ENCODE measurements around the gene CERS2. TPM values are rescaled to one million over a fixed set of nuclear protein-coding genes. Genes with fewer than 3 reads are reported as not detected.

CERS2 gene
- total and polyA plus RNA-seq, 2 of the 13 experiments (the other 11 are each of a cell fraction or from before 2014, with no cell fraction given): 269 to 298 TPM

GRCh38 chr1:150974580-150975478 is at the start of gene CERS2 (continued):
- TF ChIP-seq, protein P1, sequence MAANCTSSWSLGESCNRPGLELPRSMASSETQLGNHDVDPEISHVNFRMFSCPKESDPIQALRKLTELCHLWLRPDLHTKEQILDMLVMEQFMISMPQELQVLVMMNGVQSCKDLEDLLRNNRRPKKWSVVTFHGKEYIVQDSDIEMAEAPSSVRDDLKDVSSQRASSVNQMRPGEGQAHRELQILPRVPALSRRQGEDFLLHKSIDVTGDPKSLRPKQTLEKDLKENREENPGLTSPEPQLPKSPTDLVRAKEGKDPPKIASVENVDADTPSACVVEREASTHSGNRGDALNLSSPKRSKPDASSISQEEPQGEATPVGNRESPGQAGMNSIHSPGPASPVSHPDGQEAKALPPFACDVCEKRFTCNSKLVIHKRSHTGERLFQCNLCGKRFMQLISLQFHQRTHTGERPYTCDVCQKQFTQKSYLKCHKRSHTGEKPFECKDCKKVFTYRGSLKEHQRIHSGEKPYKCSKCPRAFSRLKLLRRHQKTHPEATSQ (CRISPR knock-in tag; IDR thresholded peaks at IDR 0.05; ENCODE audit: borderline replicate concordance): no peak
- TF ChIP-seq, protein P2, sequence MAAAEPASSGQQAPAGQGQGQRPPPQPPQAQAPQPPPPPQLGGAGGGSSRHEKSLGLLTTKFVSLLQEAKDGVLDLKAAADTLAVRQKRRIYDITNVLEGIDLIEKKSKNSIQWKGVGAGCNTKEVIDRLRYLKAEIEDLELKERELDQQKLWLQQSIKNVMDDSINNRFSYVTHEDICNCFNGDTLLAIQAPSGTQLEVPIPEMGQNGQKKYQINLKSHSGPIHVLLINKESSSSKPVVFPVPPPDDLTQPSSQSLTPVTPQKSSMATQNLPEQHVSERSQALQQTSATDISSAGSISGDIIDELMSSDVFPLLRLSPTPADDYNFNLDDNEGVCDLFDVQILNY (CRISPR knock-in tag; conservative IDR thresholded peaks at IDR 0.05): no peak
- TF ChIP-seq DDIT3 (CRISPR knock-in tag; IDR thresholded peaks at IDR 0.05): no peak
- TF ChIP-seq TFE3 (CRISPR knock-in tag; IDR thresholded peaks at IDR 0.05): 0 out of 2 replicates have a peak, but pooled peaks have one; percentile 14
- TF ChIP-seq, protein P3, sequence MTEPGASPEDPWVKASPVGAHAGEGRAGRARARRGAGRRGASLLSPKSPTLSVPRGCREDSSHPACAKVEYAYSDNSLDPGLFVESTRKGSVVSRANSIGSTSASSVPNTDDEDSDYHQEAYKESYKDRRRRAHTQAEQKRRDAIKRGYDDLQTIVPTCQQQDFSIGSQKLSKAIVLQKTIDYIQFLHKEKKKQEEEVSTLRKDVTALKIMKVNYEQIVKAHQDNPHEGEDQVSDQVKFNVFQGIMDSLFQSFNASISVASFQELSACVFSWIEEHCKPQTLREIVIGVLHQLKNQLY (CRISPR knock-in tag; IDR thresholded peaks at IDR 0.05): no peak
- no peak for TF ChIP-seq ZNF549 (CRISPR knock-in tag; IDR thresholded peaks at IDR 0.05)
- TF ChIP-seq MIER3 (CRISPR knock-in tag; IDR thresholded peaks at IDR 0.05; ENCODE audit: borderline replicate concordance): no peak
- no peak for TF ChIP-seq ZIK1 (CRISPR knock-in tag; IDR thresholded peaks at IDR 0.05; ENCODE audit: borderline replicate concordance, low read depth)
- TF ChIP-seq RXRB (CRISPR knock-in tag; IDR thresholded peaks at IDR 0.05; ENCODE audit: borderline replicate concordance): 0 out of 2 replicates have a peak, but pooled peaks have one; percentile 23
- peak in 1 of 2 experiments; percentile 65; a peak in 3 of 4 replicates for TF ChIP-seq POLR2A (IDR thresholded peaks at IDR 0.05; ENCODE audit: insufficient read depth in 1 of 2, low read depth in 2 of 2, low read length in 2 of 2)
- no peak for TF ChIP-seq GLI4 (CRISPR knock-in tag; IDR thresholded peaks at IDR 0.05; ENCODE audit: borderline replicate concordance)
- no peak for TF ChIP-seq ZNF747 (CRISPR knock-in tag; IDR thresholded peaks at IDR 0.05; ENCODE audit: borderline replicate concordance)
- no peak for TF ChIP-seq ZKSCAN5 (CRISPR knock-in tag; IDR thresholded peaks at IDR 0.05)
- TF ChIP-seq, protein P4, sequence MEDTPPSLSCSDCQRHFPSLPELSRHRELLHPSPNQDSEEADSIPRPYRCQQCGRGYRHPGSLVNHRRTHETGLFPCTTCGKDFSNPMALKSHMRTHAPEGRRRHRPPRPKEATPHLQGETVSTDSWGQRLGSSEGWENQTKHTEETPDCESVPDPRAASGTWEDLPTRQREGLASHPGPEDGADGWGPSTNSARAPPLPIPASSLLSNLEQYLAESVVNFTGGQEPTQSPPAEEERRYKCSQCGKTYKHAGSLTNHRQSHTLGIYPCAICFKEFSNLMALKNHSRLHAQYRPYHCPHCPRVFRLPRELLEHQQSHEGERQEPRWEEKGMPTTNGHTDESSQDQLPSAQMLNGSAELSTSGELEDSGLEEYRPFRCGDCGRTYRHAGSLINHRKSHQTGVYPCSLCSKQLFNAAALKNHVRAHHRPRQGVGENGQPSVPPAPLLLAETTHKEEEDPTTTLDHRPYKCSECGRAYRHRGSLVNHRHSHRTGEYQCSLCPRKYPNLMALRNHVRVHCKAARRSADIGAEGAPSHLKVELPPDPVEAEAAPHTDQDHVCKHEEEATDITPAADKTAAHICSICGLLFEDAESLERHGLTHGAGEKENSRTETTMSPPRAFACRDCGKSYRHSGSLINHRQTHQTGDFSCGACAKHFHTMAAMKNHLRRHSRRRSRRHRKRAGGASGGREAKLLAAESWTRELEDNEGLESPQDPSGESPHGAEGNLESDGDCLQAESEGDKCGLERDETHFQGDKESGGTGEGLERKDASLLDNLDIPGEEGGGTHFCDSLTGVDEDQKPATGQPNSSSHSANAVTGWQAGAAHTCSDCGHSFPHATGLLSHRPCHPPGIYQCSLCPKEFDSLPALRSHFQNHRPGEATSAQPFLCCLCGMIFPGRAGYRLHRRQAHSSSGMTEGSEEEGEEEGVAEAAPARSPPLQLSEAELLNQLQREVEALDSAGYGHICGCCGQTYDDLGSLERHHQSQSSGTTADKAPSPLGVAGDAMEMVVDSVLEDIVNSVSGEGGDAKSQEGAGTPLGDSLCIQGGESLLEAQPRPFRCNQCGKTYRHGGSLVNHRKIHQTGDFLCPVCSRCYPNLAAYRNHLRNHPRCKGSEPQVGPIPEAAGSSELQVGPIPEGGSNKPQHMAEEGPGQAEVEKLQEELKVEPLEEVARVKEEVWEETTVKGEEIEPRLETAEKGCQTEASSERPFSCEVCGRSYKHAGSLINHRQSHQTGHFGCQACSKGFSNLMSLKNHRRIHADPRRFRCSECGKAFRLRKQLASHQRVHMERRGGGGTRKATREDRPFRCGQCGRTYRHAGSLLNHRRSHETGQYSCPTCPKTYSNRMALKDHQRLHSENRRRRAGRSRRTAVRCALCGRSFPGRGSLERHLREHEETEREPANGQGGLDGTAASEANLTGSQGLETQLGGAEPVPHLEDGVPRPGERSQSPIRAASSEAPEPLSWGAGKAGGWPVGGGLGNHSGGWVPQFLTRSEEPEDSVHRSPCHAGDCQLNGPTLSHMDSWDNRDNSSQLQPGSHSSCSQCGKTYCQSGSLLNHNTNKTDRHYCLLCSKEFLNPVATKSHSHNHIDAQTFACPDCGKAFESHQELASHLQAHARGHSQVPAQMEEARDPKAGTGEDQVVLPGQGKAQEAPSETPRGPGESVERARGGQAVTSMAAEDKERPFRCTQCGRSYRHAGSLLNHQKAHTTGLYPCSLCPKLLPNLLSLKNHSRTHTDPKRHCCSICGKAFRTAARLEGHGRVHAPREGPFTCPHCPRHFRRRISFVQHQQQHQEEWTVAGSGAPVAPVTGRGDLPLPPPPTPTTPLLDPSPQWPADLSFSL (CRISPR knock-in tag; IDR thresholded peaks at IDR 0.05): no peak
- TF ChIP-seq YEATS4 (CRISPR knock-in tag; IDR thresholded peaks at IDR 0.05; ENCODE audit: borderline replicate concordance): no peak
